ENCODE measurements around the gene TUT4. TPM values are rescaled to one million over a fixed set of nuclear protein-coding genes. Genes with fewer than 3 reads are reported as not detected.

TUT4 gene
- total RNA-seq, result 93.2 TPM

GRCh38 chr1:52552505-52553361, at the start of gene TUT4:
Gene TUT4 (minus strand): TSS chr1:52553092. CDS start chr1:52526280, 26,812 bp downstream.

GRCh38 chr1:52601991-52602855, 49.3 kb upstream of the TUT4 start, which contains the start of gene GPX7:
Gene GPX7 (plus strand): TSS chr1:52602371. CDS start chr1:52602410, 39 bp downstream.

GRCh38 chr1:52404116-52404974, 148.5 kb downstream of the TUT4 start, which contains the start of the genes ORC1 and PRPF38A:
Gene ORC1 (minus strand): TSS chr1:52404423. CDS start chr1:52402223, 2,200 bp downstream.
Gene PRPF38A (plus strand): TSS chr1:52404602. CDS start chr1:52404750, 148 bp downstream.

Other genes with a start within 250 kb of the TUT4 start
- gene CC2D1B, start 186.9 kb downstream of the TUT4 start, total RNA-seq, result 10.8 TPM
- 2.1 TPM for gene ORC1, start 148.7 kb downstream of the TUT4 start, total RNA-seq
- gene PRPF38A, start 148.5 kb downstream of the TUT4 start, total RNA-seq, result 19.6 TPM
- 27.2 TPM for gene GPX7, start 49.3 kb upstream of the TUT4 start, total RNA-seq
- 0.69 TPM for gene SHISAL2A, start 80.1 kb upstream of the TUT4 start, total RNA-seq
- gene COA7, start 145.3 kb upstream of the TUT4 start, total RNA-seq, result 31.1 TPM
- 161 TPM for gene ZYG11B, start 173.4 kb upstream of the TUT4 start, total RNA-seq

Measured in diencephalon (tissue), 1 donor.